Regular cardiac myocyte (primary cell): ENCODE results near the gene HES6. TPM values are rescaled to one million over a fixed set of nuclear protein-coding genes. Genes with fewer than 3 reads are reported as not detected.

Source experiments
- total RNA-seq: library from RNA; depleted of rRNA; stranded (reverse); fragments of >200 nt; gene quantifications from 2 replicates; pipeline ENCODE4 v1.2.3, GENCODE V29; 2014

Gene HES6
- 0.56 and 1.3 TPM in 2 replicates for total RNA-seq

DNA sequence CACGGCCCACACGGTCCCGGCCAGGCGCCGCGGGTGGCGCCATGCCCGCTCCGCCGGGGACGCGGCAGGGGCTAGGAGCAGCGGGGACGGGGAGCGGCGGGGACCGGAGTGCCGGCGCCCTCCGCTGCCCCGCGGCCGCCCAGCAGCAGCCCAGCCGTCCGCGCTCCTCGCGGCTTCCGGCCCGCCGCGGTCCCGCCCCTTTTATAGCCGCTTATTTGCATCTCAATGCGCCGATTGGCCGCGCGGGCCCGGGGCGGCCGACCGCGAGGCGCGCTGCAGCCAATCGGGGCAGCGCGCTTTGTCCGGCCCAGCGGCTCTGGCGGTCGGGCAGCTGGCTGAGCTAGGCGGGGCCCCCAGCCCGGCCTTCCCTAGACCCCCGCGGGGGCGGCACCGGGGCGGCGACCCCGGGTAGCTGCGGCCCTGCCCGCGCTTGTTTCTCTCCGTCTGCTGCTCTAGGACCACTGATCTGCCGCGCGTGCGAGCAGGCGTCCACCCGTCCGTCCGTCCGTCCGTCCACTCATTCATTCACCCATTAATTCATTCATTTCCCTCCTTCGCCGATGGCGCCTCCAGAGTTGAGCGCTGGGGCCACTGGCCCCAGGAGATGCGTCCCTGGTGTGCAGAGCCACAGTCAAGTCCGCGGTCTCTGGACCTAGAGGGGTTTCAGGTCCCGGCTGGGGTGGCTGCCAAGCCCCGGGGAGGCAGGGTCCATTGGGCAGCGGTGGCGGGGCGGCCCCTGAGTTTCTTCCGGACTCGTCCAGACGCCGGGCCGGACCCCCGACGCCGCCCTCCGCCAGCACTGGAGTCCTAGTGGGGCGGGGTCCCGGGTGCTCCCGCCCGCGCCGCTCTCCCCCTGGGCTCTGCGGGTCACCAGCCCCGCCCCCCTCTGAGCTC lies at the start of gene HES6:
Gene HES6 (minus strand): TSS at position 176 of the 894 bp plus-strand sequence. CDS start 133 bp downstream, at position 43.

GRCh38 chr2:238287737-238288649 lies 48.2 kb upstream of the HES6 start, which contains the start of gene PER2:
PER2 (minus strand) TSS chr2:238288610; CDS start chr2:238277936, 10,674 bp downstream.

GRCh38 chr2:238203094-238203972 lies 36.5 kb downstream of the HES6 start, which contains the start of gene ILKAP:
ILKAP (minus strand) TSS chr2:238203695; CDS start chr2:238203553, 142 bp downstream.

Other genes starting within 250 kb of the HES6 start
- 8.5 and 28.0 TPM in 2 replicates for gene SCLY, start 179.0 kb downstream of the HES6 start, total RNA-seq
- gene ESPNL, start 139.7 kb downstream of the HES6 start, total RNA-seq, result 0.58 and 5.4 TPM in 2 replicates
- 1.7 and 9.9 TPM in 2 replicates for gene KLHL30, start 101.4 kb downstream of the HES6 start, total RNA-seq
- gene ERFE, start 81.1 kb downstream of the HES6 start, total RNA-seq, result 1.2 and 2.8 TPM in 2 replicates
- gene ILKAP, start 36.3 kb downstream of the HES6 start, total RNA-seq, result 18.0 and 35.9 TPM in 2 replicates
- 1.3 and 2.3 TPM in 2 replicates for gene PER2, start 48.6 kb upstream of the HES6 start, total RNA-seq
- 5.9 and 8.4 TPM in 2 replicates for gene TRAF3IP1, start 80.5 kb upstream of the HES6 start, total RNA-seq
- 27.1 and 46.0 TPM in 2 replicates for gene ASB1, start 186.9 kb upstream of the HES6 start, total RNA-seq